Measurements from ENCODE around the gene TMEM132C.

TMEM132C gene

GRCh38 chr12:128672893-128673292 is 405.9 kb downstream of the TMEM132C start:
- H3K9me3 ChIP-seq (ENCODE audit: control insufficient read depth in 5 of 5, low read length in 5 of 5), result no peaks in the 10 kb centered on the region
- H3K4me3 ChIP-seq (ENCODE audit: low read depth in 1 of 5, low read length in 5 of 5), result no peak overlapping the region
- no peaks in the 10 kb centered on the region for H3K4me1 ChIP-seq (ENCODE audit: control insufficient read depth in 5 of 5, insufficient read depth in 5 of 5, low read length in 5 of 5)
- no peak overlapping the region for H3K27ac ChIP-seq (ENCODE audit: low read depth, low read length)
- H3K9ac ChIP-seq (ENCODE audit: low read length in 5 of 5), result no peak overlapping the region
- no peaks in the 10 kb centered on the region for H3K27me3 ChIP-seq (ENCODE audit: control insufficient read depth in 5 of 5, insufficient read depth in 4 of 5, low read length in 5 of 5)
- H3K36me3 ChIP-seq (ENCODE audit: control insufficient read depth in 5 of 5, insufficient read depth in 5 of 5, low read length in 5 of 5), result peaks cover 0 to 20% (median 19%) of the 10 kb centered on the region in 5 donors

GRCh38 chr12:128675576-128675975 is 408.6 kb downstream of the TMEM132C start:
- H3K36me3 ChIP-seq (ENCODE audit: control insufficient read depth in 5 of 5, insufficient read depth in 5 of 5, low read length in 5 of 5), result peaks cover 0 to 11% (median 9%) of the 10 kb centered on the region in 5 donors
- no peak overlapping the region for H3K27ac ChIP-seq (ENCODE audit: low read depth, low read length)
- no peak overlapping the region for H3K9ac ChIP-seq (ENCODE audit: low read length in 5 of 5)
- no peaks in the 10 kb centered on the region for H3K9me3 ChIP-seq (ENCODE audit: control insufficient read depth in 5 of 5, low read length in 5 of 5)
- no peaks in the 10 kb centered on the region for H3K27me3 ChIP-seq (ENCODE audit: control insufficient read depth in 5 of 5, insufficient read depth in 4 of 5, low read length in 5 of 5)
- peaks cover 0 to 3% (median 0%) of the 10 kb centered on the region in 5 donors for H3K4me1 ChIP-seq (ENCODE audit: control insufficient read depth in 5 of 5, insufficient read depth in 5 of 5, low read length in 5 of 5)
- no peak overlapping the region for H3K4me3 ChIP-seq (ENCODE audit: low read depth in 1 of 5, low read length in 5 of 5)

DNA sequence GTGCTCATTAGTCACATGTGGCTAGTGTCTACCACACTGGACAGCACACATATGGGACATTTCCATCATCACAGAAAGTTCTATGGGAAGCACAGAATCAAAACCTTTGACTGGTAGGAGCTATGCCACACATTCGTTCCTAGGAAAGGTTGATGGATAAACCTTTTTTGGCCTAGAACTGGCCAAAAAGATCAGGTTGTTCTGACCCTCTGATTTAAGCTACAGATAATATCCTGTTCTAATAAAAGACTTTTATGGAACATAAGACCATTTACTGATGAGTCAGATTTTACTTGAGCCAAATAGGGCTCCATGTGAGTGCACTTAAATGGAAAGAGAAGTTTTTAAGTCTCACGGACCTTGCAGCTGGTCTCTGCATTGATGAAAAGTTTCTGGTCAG is 413.6 kb downstream of the TMEM132C start:
- peaks cover 0 to 6% (median 3%) of the 10 kb centered on the region in 5 donors for H3K36me3 ChIP-seq (ENCODE audit: control insufficient read depth in 5 of 5, insufficient read depth in 5 of 5, low read length in 5 of 5)
- no peaks in the 10 kb centered on the region for H3K27me3 ChIP-seq (ENCODE audit: control insufficient read depth in 5 of 5, insufficient read depth in 4 of 5, low read length in 5 of 5)
- peaks cover 3 to 6% (median 4%) of the 10 kb centered on the region in 5 donors for H3K4me1 ChIP-seq (ENCODE audit: control insufficient read depth in 5 of 5, insufficient read depth in 5 of 5, low read length in 5 of 5)
- no peak overlapping the region for H3K27ac ChIP-seq (ENCODE audit: low read depth, low read length)
- no peaks in the 10 kb centered on the region for H3K9me3 ChIP-seq (ENCODE audit: control insufficient read depth in 5 of 5, low read length in 5 of 5)
- H3K9ac ChIP-seq (ENCODE audit: low read length in 5 of 5), result no peak overlapping the region
- no peak overlapping the region for H3K4me3 ChIP-seq (ENCODE audit: low read depth in 1 of 5, low read length in 5 of 5)

GRCh38 chr12:128682548-128683275 is 415.7 kb downstream of the TMEM132C start:
- no peaks in the 10 kb centered on the region for H3K9me3 ChIP-seq (ENCODE audit: control insufficient read depth in 5 of 5, low read length in 5 of 5)
- no peak overlapping the region for H3K9ac ChIP-seq (ENCODE audit: low read length in 5 of 5)
- H3K36me3 ChIP-seq (ENCODE audit: control insufficient read depth in 5 of 5, insufficient read depth in 5 of 5, low read length in 5 of 5), result peaks cover 0 to 5% (median 0%) of the 10 kb centered on the region in 5 donors
- H3K4me1 ChIP-seq (ENCODE audit: control insufficient read depth in 5 of 5, insufficient read depth in 5 of 5, low read length in 5 of 5), result peaks cover 3 to 8% (median 4%) of the 10 kb centered on the region in 5 donors
- no peak overlapping the region for H3K27ac ChIP-seq (ENCODE audit: low read depth, low read length)
- no peak overlapping the region for H3K4me3 ChIP-seq (ENCODE audit: low read depth in 1 of 5, low read length in 5 of 5)
- H3K27me3 ChIP-seq (ENCODE audit: control insufficient read depth in 5 of 5, insufficient read depth in 4 of 5, low read length in 5 of 5), result no peaks in the 10 kb centered on the region

- Histone ChIP-seq H3K4me3 (ENCODE audit: low read depth in 1 of 5, low read length in 5 of 5) (no peak overlapping the region), H3K27me3 (ENCODE audit: control insufficient read depth in 5 of 5, insufficient read depth in 4 of 5, low read length in 5 of 5) (no peaks in the 10 kb centered on the region), H3K4me1 (ENCODE audit: control insufficient read depth in 5 of 5, insufficient read depth in 5 of 5, low read length in 5 of 5) (peaks cover 3 to 9% (median 4%) of the 10 kb centered on the region in 5 donors), H3K9me3 (ENCODE audit: control insufficient read depth in 5 of 5, low read length in 5 of 5) (no peaks in the 10 kb centered on the region), H3K27ac (ENCODE audit: low read depth, low read length) (no peak overlapping the region), H3K36me3 (ENCODE audit: control insufficient read depth in 5 of 5, insufficient read depth in 5 of 5, low read length in 5 of 5) (peaks cover 0 to 3% (median 0%) of the 10 kb centered on the region in 5 donors), H3K9ac (ENCODE audit: low read length in 5 of 5) (no peak overlapping the region)
Observed at GRCh38 chr12:128684352-128684751, 417.4 kb downstream of the TMEM132C start.

DNA sequence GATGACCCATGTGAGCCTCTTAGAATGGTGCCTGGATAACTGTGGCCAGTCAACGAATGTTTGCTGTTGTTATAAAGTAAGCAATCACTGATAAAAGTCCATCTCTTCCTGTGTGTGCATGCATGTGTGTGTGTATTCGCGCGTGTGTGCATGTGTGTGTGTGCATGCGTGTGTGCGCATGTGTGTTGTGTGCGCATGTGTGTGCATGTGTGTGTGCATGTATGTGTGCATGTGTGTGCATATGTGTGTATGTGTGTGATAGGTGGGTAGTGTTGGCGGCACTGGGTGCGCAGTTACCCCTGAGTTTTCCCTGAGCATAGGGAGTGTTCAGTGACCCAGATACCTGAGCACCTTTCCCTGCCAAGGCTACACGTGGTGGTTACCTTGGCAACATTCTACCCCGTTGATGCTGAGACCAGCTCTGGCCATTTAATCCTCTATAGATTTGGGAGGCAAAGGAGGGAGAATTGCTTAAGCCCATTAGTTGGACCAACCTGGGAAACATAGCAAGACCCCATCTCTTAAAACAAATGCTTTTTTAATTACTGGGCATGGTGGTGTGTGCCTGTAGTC is 419.0 kb downstream of the TMEM132C start:
- Histone ChIP-seq H3K36me3 (ENCODE audit: control insufficient read depth in 5 of 5, insufficient read depth in 5 of 5, low read length in 5 of 5) (peaks cover 0 to 3% (median under 1%) of the 10 kb centered on the region in 5 donors), H3K9me3 (ENCODE audit: control insufficient read depth in 5 of 5, low read length in 5 of 5) (no peaks in the 10 kb centered on the region), H3K27me3 (ENCODE audit: control insufficient read depth in 5 of 5, insufficient read depth in 4 of 5, low read length in 5 of 5) (no peaks in the 10 kb centered on the region), H3K9ac (ENCODE audit: low read length in 5 of 5) (no peak overlapping the region), H3K27ac (ENCODE audit: low read depth, low read length) (no peak overlapping the region), H3K4me3 (ENCODE audit: low read depth in 1 of 5, low read length in 5 of 5) (no peak overlapping the region), H3K4me1 (ENCODE audit: control insufficient read depth in 5 of 5, insufficient read depth in 5 of 5, low read length in 5 of 5) (peaks cover 0 to 9% (median 4%) of the 10 kb centered on the region in 5 donors)

DNA sequence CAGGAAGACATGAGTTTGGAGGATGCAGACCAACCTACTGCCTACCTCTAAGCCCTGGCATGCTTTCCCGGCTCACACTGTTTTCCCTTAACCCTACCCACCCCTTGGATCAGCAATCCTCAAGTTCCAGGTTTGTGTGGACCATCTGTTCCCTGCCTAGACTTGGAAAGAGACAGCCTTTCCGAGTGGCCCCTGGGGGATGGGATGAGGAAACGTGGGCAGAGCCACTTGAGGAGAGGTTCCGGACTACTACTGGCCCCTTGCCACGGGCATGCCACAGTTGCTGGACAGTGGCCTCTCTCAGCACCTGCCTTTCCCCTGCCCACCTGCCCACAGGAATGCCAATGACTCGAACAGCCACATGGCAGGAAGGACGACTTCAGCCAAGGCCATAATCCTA is 420.9 kb downstream of the TMEM132C start:
- no peak overlapping the region for H3K4me3 ChIP-seq (ENCODE audit: low read depth in 1 of 5, low read length in 5 of 5)
- H3K27me3 ChIP-seq (ENCODE audit: control insufficient read depth in 5 of 5, insufficient read depth in 4 of 5, low read length in 5 of 5), result no peaks in the 10 kb centered on the region
- peaks cover 0 to 9% (median 6%) of the 10 kb centered on the region in 5 donors for H3K36me3 ChIP-seq (ENCODE audit: control insufficient read depth in 5 of 5, insufficient read depth in 5 of 5, low read length in 5 of 5)
- H3K9me3 ChIP-seq (ENCODE audit: control insufficient read depth in 5 of 5, low read length in 5 of 5), result no peaks in the 10 kb centered on the region
- H3K27ac ChIP-seq (ENCODE audit: low read depth, low read length), result no peak overlapping the region
- H3K4me1 ChIP-seq (ENCODE audit: control insufficient read depth in 5 of 5, insufficient read depth in 5 of 5, low read length in 5 of 5), result peaks cover 0 to 9% (median 4%) of the 10 kb centered on the region in 5 donors
- H3K9ac ChIP-seq (ENCODE audit: low read length in 5 of 5), result no peak overlapping the region

DNA sequence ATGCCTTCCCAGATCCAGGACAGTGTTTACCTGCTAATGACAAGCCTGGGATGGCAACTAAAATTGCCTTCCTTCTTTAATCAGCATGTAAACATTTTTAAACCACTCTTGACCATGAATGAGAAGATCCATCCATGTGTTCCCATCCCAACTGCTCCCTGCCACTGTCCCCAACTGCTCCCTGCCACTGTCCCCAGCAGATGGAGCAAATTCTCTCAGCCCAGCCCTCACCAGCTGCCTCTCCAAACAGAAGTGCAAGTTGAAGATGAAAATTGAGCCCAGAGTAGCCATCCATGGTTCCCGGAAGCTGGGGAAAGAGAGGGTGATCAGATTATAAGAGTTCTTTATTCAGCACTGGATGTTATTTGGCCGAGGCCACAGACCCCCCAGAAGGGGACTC is 423.7 kb downstream of the TMEM132C start:
- Histone ChIP-seq H3K4me1 (ENCODE audit: control insufficient read depth in 5 of 5, insufficient read depth in 5 of 5, low read length in 5 of 5) (peaks cover 0 to 3% (median 0%) of the 10 kb centered on the region in 5 donors), H3K27me3 (ENCODE audit: control insufficient read depth in 5 of 5, insufficient read depth in 4 of 5, low read length in 5 of 5) (no peaks in the 10 kb centered on the region), H3K36me3 (ENCODE audit: control insufficient read depth in 5 of 5, insufficient read depth in 5 of 5, low read length in 5 of 5) (peaks cover 0 to 18% (median 6%) of the 10 kb centered on the region in 5 donors), H3K4me3 (ENCODE audit: low read depth in 1 of 5, low read length in 5 of 5) (no peak overlapping the region), H3K27ac (ENCODE audit: low read depth, low read length) (no peak overlapping the region), H3K9me3 (ENCODE audit: control insufficient read depth in 5 of 5, low read length in 5 of 5) (no peaks in the 10 kb centered on the region), H3K9ac (ENCODE audit: low read length in 5 of 5) (no peak overlapping the region)

GRCh38 chr12:128693115-128693514 is 426.1 kb downstream of the TMEM132C start:
- no peaks in the 10 kb centered on the region for H3K9me3 ChIP-seq (ENCODE audit: control insufficient read depth in 5 of 5, low read length in 5 of 5)
- no peak overlapping the region for H3K4me3 ChIP-seq (ENCODE audit: low read depth in 1 of 5, low read length in 5 of 5)
- H3K4me1 ChIP-seq (ENCODE audit: control insufficient read depth in 5 of 5, insufficient read depth in 5 of 5, low read length in 5 of 5), result no peaks in the 10 kb centered on the region
- H3K9ac ChIP-seq (ENCODE audit: low read length in 5 of 5), result no peak overlapping the region
- H3K27me3 ChIP-seq (ENCODE audit: control insufficient read depth in 5 of 5, insufficient read depth in 4 of 5, low read length in 5 of 5), result no peaks in the 10 kb centered on the region
- peaks cover 5 to 39% (median 23%) of the 10 kb centered on the region in 5 donors for H3K36me3 ChIP-seq (ENCODE audit: control insufficient read depth in 5 of 5, insufficient read depth in 5 of 5, low read length in 5 of 5)
- H3K27ac ChIP-seq (ENCODE audit: low read depth, low read length), result no peak overlapping the region

DNA sequence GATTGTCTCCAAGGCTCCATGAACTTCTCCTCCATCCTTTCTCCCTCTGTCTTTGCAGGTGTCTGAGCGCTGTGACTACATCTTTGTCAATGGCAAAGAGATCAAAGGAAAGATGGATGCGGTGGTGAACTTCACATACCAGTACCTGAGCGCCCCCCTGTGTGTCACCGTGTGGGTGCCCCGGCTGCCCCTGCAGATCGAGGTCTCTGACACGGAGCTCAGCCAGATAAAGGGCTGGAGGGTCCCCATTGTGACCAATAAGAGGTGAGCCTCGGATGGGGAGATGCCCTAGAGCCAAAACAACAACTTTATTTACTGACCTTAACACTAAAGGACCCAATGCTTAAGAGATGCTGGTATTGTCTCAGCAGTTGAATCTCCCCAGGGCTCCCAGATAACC is 426.8 kb downstream of the TMEM132C start:
- Histone ChIP-seq H3K9ac (ENCODE audit: low read length in 5 of 5) (no peak overlapping the region), H3K4me3 (ENCODE audit: low read depth in 1 of 5, low read length in 5 of 5) (no peak overlapping the region), H3K27ac (ENCODE audit: low read depth, low read length) (no peak overlapping the region), H3K27me3 (ENCODE audit: control insufficient read depth in 5 of 5, insufficient read depth in 4 of 5, low read length in 5 of 5) (no peaks in the 10 kb centered on the region), H3K36me3 (ENCODE audit: control insufficient read depth in 5 of 5, insufficient read depth in 5 of 5, low read length in 5 of 5) (peaks cover 6 to 45% (median 29%) of the 10 kb centered on the region in 5 donors), H3K4me1 (ENCODE audit: control insufficient read depth in 5 of 5, insufficient read depth in 5 of 5, low read length in 5 of 5) (no peaks in the 10 kb centered on the region), H3K9me3 (ENCODE audit: control insufficient read depth in 5 of 5, low read length in 5 of 5) (no peaks in the 10 kb centered on the region)
